ENCODE measurements around the gene BARHL1.
A peak's percentile ranks its signal among the peaks of the same experiment; 100 is the strongest.

Gene BARHL1

DNA sequence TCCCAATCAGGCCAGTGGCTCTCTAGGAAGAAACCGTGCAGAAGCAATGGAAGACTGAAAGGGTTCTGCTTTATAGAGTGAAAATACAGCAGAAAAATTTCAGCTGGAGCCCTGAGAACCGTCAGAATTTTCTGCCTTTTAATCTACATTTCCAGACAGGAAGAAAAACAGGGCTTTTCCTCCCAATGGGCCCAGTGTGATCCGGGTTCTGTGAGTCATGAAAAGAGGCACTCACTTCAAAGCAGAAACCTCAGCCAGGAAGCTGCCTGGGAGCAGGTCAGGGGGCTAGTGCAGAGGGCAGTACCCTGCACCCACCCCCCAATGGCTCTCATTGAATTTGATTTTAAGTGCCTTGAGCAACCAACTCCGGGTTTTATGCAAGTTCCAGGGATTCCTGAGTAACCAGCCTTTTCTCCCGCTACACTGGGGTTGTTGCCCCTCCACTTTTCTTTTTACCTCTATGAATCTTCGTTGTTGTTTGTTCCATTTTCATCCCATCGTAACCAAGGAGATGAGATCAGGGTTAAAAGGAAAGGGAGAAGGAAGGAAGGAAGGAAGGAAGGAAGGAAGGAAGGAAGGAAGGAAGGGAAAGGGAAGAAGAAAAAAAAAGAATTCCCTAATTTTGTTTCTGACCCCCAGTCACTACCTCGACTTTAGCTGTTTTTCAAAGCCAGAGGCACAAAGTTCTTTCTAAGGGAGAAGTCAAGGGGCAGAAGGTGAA, 1.3 kb downstream of the BARHL1 start:
- TF ChIP-seq, protein P1, sequence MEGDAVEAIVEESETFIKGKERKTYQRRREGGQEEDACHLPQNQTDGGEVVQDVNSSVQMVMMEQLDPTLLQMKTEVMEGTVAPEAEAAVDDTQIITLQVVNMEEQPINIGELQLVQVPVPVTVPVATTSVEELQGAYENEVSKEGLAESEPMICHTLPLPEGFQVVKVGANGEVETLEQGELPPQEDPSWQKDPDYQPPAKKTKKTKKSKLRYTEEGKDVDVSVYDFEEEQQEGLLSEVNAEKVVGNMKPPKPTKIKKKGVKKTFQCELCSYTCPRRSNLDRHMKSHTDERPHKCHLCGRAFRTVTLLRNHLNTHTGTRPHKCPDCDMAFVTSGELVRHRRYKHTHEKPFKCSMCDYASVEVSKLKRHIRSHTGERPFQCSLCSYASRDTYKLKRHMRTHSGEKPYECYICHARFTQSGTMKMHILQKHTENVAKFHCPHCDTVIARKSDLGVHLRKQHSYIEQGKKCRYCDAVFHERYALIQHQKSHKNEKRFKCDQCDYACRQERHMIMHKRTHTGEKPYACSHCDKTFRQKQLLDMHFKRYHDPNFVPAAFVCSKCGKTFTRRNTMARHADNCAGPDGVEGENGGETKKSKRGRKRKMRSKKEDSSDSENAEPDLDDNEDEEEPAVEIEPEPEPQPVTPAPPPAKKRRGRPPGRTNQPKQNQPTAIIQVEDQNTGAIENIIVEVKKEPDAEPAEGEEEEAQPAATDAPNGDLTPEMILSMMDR (IDR thresholded peaks at IDR 0.05; ENCODE audit: low read depth, low read length) = no peak
- no peak for TF ChIP-seq EZH2phosphoT487 (IDR thresholded peaks at IDR 0.05; ENCODE audit: low read depth)
- Histone ChIP-seq H3K36me3 (replicated peaks; ENCODE audit: low read depth, low read length) (no peaks in the 10 kb centered on the region), H4K20me1 (ENCODE audit: insufficient read depth, low read length) (no peaks in the 10 kb centered on the region), H3K9me3 (ENCODE audit: insufficient read depth, low read length) (no peaks in the 10 kb centered on the region), H2AFZ (ENCODE audit: low read depth, low read length) (no peak overlapping the region), H3K79me2 (ENCODE audit: low read length) (no peaks in the 10 kb centered on the region), H3K4me3 (ENCODE audit: low read length) (no peak overlapping the region), H3K4me2 (ENCODE audit: low read length) (no peak overlapping the region), H3K27me3 (ENCODE audit: low read depth, low read length) (no peaks in the 10 kb centered on the region), H3K27ac (ENCODE audit: low read length) (no peak overlapping the region), H3K9ac (ENCODE audit: low read length) (no peak overlapping the region), H3K4me1 (ENCODE audit: low read length) (peaks cover 9% of the 10 kb centered on the region)

DNA sequence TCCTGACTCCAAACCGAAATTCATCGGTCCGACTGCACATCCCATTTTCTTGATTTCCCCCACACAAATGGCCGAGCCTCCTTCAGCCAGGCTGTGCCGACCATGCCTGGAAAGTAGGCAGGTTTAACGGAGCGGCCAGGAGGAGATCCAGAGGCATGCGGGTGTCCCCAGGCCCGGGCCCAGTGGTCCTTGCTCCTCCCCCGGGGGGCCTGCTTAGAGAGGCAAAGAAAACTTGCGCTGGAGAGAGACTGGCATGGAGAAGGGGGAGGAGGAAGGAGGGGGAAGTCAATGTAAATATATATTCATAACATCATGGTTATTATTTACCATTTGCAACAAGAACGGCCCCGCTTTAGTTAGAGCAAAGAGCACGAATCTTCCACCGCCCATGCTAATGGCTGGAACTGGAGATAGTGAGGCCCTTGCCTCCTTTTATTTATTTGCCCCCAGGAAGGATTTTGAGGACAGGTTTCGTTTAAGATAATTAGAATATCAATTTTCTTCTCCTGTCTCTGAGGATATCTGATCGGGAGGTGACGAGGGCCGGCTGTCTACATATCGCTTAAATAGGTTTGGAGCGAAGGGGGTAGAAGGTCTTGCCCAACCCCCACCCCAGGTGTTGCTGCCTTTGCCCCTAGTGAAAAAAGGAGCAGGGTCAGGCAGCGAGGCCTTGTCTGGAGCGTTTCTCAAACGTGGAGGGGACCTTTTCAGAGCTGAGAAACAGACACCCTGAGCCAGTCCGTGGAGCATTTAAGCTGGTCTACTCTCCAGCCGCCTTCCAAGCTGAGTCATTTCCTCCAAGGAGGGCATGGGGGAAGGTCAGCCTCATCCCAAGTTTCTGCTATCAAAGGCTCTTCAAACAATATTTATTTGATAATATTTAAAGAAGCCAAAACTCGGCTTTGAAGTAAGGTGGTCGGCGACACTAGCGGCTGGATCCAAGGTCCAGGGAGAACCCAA, 2.5 kb downstream of the BARHL1 start:
- peaks cover 9% of the 10 kb centered on the region for H3K4me1 ChIP-seq (ENCODE audit: low read length)
- no peaks in the 10 kb centered on the region for H3K9me3 ChIP-seq (ENCODE audit: insufficient read depth, low read length)

DNA sequence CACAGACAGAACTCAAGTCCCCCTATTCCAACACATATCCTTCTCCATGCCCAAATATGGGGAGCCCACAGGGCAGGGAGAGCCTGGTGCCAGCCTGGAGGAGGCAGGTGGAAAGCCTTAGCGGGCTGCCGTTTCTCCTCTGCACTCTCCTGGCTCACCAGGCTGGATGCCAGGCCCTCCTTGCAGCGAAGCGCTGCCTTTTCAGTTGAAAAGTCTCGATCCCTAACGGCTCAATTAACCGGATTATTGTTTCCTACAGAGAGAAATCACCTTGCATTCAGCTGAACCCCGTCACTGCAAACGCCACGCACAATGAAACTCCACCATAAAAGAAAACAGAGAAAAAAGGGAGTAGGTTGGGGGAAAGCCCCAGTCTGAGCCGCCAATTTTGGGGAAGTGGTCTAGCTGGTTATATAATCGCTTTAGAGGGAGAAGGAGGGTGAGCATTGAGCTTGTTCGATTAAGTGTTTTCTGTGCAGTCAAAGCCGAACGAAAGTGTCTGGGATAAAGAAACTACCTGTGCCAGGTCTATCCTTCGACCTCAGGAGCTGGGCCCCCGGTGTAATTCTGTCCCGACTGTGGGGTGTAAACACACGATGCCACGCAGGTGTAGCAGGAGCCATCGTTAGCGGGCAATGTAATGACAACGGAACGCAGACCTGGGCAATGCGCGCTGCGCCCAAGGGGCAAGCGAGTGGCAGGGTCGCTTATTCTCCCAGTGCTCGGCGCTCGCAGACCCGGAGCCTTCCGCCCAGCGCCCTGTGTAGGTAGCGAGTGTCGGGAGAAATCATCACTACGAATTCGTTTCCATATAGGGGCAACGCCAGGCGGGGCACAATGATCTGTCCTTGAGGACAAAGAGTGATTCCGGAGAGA, 3.8 kb downstream of the BARHL1 start:
- no peak overlapping the region for H3K27ac ChIP-seq (ENCODE audit: low read length)
- H2AFZ ChIP-seq (ENCODE audit: low read depth, low read length) = no peak overlapping the region
- no peak overlapping the region for H3K9ac ChIP-seq (ENCODE audit: low read length)
- peaks cover 9% of the 10 kb centered on the region for H3K4me1 ChIP-seq (ENCODE audit: low read length)
- no peaks in the 10 kb centered on the region for H3K9me3 ChIP-seq (ENCODE audit: insufficient read depth, low read length)
- no peaks in the 10 kb centered on the region for H3K36me3 ChIP-seq (replicated peaks; ENCODE audit: low read depth, low read length)
- no peak overlapping the region for H3K4me3 ChIP-seq (ENCODE audit: low read length)
- H3K79me2 ChIP-seq (ENCODE audit: low read length) = no peaks in the 10 kb centered on the region
- no peaks in the 10 kb centered on the region for H3K27me3 ChIP-seq (ENCODE audit: low read depth, low read length)
- H4K20me1 ChIP-seq (ENCODE audit: insufficient read depth, low read length) = no peaks in the 10 kb centered on the region
- peak overlapping the region; percentile 29; the same call in 1 of the 2 replicates for H3K4me2 ChIP-seq (ENCODE audit: low read length)
- TF ChIP-seq EZH2phosphoT487 (IDR thresholded peaks at IDR 0.05; ENCODE audit: low read depth) = no peak

More for the DNA sequence above, 2.5 kb downstream of the BARHL1 start:
- Histone ChIP-seq H3K27ac (ENCODE audit: low read length) (no peak overlapping the region), H3K9ac (ENCODE audit: low read length) (no peak overlapping the region), H3K27me3 (ENCODE audit: low read depth, low read length) (no peaks in the 10 kb centered on the region), H2AFZ (ENCODE audit: low read depth, low read length) (no peak overlapping the region), H4K20me1 (ENCODE audit: insufficient read depth, low read length) (no peaks in the 10 kb centered on the region), H3K4me3 (ENCODE audit: low read length) (no peak overlapping the region), H3K36me3 (replicated peaks; ENCODE audit: low read depth, low read length) (no peaks in the 10 kb centered on the region), H3K4me2 (ENCODE audit: low read length) (no peak overlapping the region), H3K79me2 (ENCODE audit: low read length) (no peaks in the 10 kb centered on the region)
- TF ChIP-seq EZH2phosphoT487 (IDR thresholded peaks at IDR 0.05; ENCODE audit: low read depth) = no peak
- TF ChIP-seq, protein P1 (IDR thresholded peaks at IDR 0.05; ENCODE audit: low read depth, low read length) = no peak

DNA sequence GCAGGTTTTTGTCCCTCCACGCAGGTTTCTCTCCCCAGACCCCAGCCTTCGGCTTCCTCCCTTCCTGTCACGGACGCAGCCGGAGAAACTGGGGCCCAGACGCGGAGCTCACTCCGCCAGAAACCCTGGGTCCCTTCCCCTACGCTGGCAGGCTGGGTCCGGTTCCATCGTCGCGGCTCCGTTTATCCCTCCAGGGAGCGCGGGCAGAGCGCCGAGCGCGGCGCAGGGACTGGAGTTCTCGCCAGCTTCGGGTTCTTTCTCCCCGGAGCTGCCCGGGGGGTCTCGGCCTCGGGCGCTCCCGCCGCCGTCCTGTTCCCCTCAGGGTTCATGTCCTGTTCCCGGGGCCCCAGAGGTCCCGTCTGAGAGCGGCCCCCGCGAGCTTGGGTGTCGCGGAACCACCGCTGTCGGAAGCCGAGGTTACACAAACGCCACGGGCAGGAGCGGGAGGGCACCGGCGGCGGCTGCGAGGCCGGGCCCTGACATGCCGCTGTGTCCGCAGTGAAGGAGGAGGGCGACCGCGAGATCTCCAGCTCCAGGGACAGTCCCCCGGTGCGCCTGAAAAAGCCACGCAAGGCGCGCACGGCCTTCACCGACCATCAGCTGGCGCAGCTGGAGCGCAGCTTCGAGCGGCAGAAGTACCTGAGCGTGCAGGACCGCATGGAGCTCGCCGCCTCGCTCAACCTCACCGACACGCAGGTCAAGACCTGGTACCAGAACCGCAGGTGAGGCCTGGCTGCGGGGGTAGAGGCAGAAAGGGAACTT, 4.6 kb downstream of the BARHL1 start:
- no peaks in the 10 kb centered on the region for H3K27me3 ChIP-seq (ENCODE audit: low read depth, low read length)

More for the DNA sequence above, 4.6 kb downstream of the BARHL1 start:
- Histone ChIP-seq H4K20me1 (ENCODE audit: insufficient read depth, low read length) (no peaks in the 10 kb centered on the region), H3K79me2 (ENCODE audit: low read length) (no peaks in the 10 kb centered on the region), H2AFZ (ENCODE audit: low read depth, low read length) (no peak overlapping the region), H3K9ac (ENCODE audit: low read length) (no peak overlapping the region), H3K36me3 (replicated peaks; ENCODE audit: low read depth, low read length) (no peaks in the 10 kb centered on the region), H3K4me2 (ENCODE audit: low read length) (no peak overlapping the region), H3K27ac (ENCODE audit: low read length) (no peak overlapping the region), H3K4me1 (ENCODE audit: low read length) (peaks cover 9% of the 10 kb centered on the region), H3K4me3 (ENCODE audit: low read length) (no peak overlapping the region), H3K9me3 (ENCODE audit: insufficient read depth, low read length) (no peaks in the 10 kb centered on the region)
- TF ChIP-seq, protein P1 (IDR thresholded peaks at IDR 0.05; ENCODE audit: low read depth, low read length) = no peak
- no peak for TF ChIP-seq EZH2phosphoT487 (IDR thresholded peaks at IDR 0.05; ENCODE audit: low read depth)
